Colonic mucosa (tissue), 4 donors: ENCODE measurements around the gene RAPGEF4. TPM values are rescaled to one million over a fixed set of nuclear protein-coding genes. Genes with fewer than 3 reads are reported as not detected.

Experiments
- DNase-seq: peaks from one replicate; pipeline ENCODE4 v3.0.0-alpha.2; 2020
- H3K27ac ChIP-seq: fragments of 200-600 bp; one replicate; pipeline ENCODE4 v1.8.0; 2021
- H3K27me3 ChIP-seq: fragments of 200-600 bp; one replicate; pipeline ENCODE4 v1.8.0; 2021
- H3K36me3 ChIP-seq: fragments of 200-600 bp; one replicate; pipeline ENCODE4 v1.8.0; 2021
- H3K4me1 ChIP-seq: fragments of 200-600 bp; one replicate; pipeline ENCODE4 v1.8.0; 2021; ENCODE audit warnings: mild to moderate bottlenecking
- H3K4me3 ChIP-seq: fragments of 200-600 bp; one replicate; pipeline ENCODE4 v1.8.0; 2021
- H3K9ac ChIP-seq, 2 donors: one replicate each; pipeline ENCODE4 v1.7.0; 2013; ENCODE audit warnings: control low read depth in 2 of 2, low read depth in 2 of 2, low read length in 2 of 2
- H3K9me3 ChIP-seq: fragments of 200-600 bp; one replicate; pipeline ENCODE4 v1.8.0; 2021
- intact Hi-C: fragments of 100-400 bp; cut with DNase I; formaldehyde crosslinking; loops from one replicate; pipeline ENCODE4 v1.14.1; 2022
- total RNA-seq, 2 donors: library from RNA; stranded (reverse); fragmentation: NEBNext Ultra II Directional in 1 of 2; extraction: Animal tissue kit (Norgen Biotek cat#: 25700) in 1 of 2; gene quantifications; one replicate each; pipeline ENCODE4 v1.2.1, GENCODE V29; 2021
- TF ChIP-seq, protein P1 (sequence below): fragments of 200-600 bp; IDR thresholded peaks from one replicate; pipeline ENCODE4 v1.8.0; 2022; ENCODE audit warnings: antibody characterized with exemption, mild to moderate bottlenecking
- donor health status: healthy.
- donor health status: DM: no; HTN: no; CAD: no.
- donor health status: DM: no; HTN: no; CAD: no.

The RAPGEF4 gene
- total RNA-seq, 2 donors from 2014 or later: 1.3 to 1.5 TPM

DNA sequence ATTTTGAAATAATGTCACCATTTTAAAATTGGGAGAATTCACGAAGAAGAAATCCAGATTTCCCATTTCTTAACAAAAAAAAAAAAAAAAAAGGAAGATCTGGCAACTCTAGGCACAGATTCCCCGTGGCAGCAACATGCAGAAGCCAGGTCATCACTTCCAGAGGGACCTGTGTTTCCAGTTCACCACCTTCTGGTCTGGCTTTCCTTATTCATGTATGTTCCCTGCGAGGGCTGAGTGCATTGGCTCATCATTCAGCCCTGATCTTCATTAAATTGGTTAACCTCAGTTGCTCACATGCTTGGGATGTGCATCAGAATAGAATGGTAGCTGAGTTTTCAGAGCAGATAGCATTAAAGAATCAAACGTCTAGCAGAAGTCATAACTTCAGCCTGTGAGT lies 315.0 kb downstream of the RAPGEF4 start:
- Histone ChIP-seq H3K36me3 (no peaks in the 10 kb centered on the region), H3K9ac (no peak overlapping the region), H3K9me3 (no peaks in the 10 kb centered on the region), H3K4me3 (no peak overlapping the region), H3K4me1 (no peaks in the 10 kb centered on the region), H3K27me3 (no peaks in the 10 kb centered on the region), H3K27ac (no peak overlapping the region)
- TF ChIP-seq, protein P1, sequence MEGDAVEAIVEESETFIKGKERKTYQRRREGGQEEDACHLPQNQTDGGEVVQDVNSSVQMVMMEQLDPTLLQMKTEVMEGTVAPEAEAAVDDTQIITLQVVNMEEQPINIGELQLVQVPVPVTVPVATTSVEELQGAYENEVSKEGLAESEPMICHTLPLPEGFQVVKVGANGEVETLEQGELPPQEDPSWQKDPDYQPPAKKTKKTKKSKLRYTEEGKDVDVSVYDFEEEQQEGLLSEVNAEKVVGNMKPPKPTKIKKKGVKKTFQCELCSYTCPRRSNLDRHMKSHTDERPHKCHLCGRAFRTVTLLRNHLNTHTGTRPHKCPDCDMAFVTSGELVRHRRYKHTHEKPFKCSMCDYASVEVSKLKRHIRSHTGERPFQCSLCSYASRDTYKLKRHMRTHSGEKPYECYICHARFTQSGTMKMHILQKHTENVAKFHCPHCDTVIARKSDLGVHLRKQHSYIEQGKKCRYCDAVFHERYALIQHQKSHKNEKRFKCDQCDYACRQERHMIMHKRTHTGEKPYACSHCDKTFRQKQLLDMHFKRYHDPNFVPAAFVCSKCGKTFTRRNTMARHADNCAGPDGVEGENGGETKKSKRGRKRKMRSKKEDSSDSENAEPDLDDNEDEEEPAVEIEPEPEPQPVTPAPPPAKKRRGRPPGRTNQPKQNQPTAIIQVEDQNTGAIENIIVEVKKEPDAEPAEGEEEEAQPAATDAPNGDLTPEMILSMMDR: no peak
- no peak for DNase-seq
- intact Hi-C loops: no loop called here

DNA sequence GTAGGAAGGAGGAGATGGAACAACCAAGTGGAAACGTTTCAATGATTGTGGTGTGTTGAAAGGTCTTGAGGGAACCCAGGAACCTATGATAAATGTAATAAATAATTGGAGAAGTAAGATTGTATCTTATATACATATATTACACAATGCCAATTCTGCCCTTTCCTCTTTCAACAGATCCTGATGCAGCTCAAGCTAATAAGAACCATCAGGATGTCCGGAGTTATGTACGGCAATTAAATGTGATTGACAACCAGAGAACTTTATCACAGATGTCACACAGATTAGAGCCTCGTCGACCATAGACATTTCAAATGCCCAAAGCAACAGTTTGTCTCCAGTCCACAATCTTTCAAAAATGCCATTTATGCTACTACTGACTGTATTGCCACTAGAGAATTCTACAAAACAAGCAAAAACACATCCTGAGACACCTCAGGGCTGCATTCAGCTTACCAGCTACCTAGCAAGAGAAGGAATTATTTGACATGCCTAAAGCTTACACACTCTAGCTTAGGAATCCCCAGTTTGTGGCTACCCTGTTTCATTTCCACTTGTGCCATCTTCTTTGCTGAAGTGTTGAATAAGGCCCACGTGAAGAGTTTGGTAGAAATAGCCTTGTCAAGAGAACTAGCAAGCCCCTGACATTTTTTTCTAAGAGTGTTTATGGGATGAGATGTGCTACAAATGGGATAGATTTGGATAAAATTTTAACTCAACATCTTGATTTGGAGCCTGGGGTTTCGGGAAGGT lies 316.0 kb downstream of the RAPGEF4 start:
- Histone ChIP-seq H3K9me3 (no peaks in the 10 kb centered on the region), H3K4me3 (no peak overlapping the region), H3K27me3 (no peaks in the 10 kb centered on the region), H3K9ac (no peak overlapping the region), H3K36me3 (no peaks in the 10 kb centered on the region), H3K27ac (no peak overlapping the region), H3K4me1 (no peaks in the 10 kb centered on the region)
- DNase-seq: no peak
- intact Hi-C loops: no loop called here
- TF ChIP-seq, protein P1: no peak

DNA sequence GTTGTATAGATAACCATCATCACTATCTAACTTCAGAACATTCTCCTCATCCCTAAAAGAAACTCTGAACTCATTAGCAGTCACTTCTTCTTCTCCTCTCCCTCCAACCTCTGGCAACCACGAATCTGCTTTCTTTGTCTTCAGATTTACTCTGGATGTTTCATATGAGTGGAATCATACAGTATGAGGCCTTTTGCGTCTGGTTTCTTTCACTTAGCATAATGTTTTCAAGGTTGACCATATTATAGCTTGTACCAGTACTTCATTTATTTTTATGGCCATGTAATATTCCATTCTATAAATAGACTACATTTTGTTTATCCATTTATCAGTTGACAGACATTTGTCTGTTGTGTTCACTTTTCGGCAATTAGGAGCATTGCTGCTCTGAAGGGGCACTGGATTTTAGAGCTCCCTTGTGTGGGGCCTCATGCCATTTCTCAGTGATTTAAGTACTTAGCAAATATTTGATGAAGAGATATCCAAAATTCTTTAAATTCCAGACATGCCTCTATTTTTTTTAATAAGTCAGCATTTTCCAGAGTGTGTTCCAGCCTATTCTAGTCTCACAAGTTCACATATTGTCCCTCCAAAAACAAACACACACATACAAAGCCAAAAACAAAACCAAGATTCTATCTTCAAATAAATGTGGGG lies 317.5 kb downstream of the RAPGEF4 start:
- Histone ChIP-seq H3K9me3 (no peaks in the 10 kb centered on the region), H3K9ac (no peak overlapping the region), H3K4me3 (no peak overlapping the region), H3K36me3 (no peaks in the 10 kb centered on the region), H3K27ac (no peak overlapping the region), H3K27me3 (no peaks in the 10 kb centered on the region), H3K4me1 (no peaks in the 10 kb centered on the region)
- intact Hi-C loops: no loop called here
- no peak for DNase-seq
- TF ChIP-seq, protein P1: no peak

DNA sequence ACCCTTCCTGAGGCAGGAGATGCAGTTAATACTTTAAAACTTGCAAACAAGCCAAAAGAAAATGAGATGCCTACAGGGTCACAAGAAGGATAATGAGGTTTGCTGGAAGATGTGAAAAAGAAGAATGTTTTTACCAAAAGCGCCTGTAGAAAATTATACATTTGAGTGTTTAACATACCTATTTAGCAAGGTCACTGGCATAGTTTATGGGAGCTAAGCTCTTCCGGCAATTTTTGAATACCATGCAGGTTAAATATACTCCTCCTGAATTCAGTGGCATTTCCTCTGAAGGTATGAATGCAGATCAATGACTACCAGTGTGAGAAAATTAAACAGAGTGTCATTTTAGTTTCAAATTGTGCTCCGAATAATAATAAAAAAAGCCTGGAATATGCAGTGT lies 318.8 kb downstream of the RAPGEF4 start:
- TF ChIP-seq, protein P1: no peak
- no peaks in the 10 kb centered on the region for H3K36me3 ChIP-seq
- H3K9me3 ChIP-seq: no peaks in the 10 kb centered on the region
- no peak overlapping the region for H3K4me3 ChIP-seq
- no peaks in the 10 kb centered on the region for H3K27me3 ChIP-seq
- no peak for DNase-seq
- H3K27ac ChIP-seq: no peak overlapping the region
- no peaks in the 10 kb centered on the region for H3K4me1 ChIP-seq
- no peak overlapping the region for H3K9ac ChIP-seq
- intact Hi-C loops: no loop called here

DNA sequence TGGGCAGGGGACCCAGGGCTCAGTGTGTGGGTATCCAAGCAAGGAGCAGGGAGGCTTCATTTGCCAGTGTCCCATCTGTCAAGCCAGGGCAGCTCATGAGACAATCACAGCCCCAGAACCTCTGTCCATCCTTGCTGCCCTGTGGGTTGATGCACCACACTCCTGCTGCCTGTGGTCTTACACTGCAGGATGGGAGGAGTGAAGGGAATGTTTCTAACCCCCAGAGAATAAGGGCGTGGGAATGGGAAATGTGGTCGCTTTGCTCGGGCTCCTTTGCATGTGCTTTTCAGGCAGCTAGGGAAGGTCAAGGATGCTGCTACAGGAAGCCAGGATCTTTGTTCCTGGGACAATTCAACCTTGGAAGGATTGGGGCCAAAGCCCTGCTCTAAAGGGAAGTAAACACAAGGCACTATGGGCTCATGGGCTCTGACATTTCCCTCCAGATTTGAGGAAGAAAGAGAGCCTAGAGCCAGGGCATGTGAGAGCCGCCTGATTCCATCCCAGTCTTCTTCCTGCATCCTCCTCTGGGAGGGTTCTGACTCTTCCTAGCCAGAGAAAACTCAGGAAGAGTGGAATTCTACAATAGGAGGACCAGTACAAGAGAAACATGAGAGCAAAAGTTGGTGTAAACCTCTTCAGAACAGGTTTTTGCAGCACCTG lies 321.2 kb downstream of the RAPGEF4 start:
- Histone ChIP-seq H3K9ac (no peak overlapping the region), H3K9me3 (no peaks in the 10 kb centered on the region), H3K4me3 (no peak overlapping the region), H3K4me1 (no peaks in the 10 kb centered on the region), H3K36me3 (no peaks in the 10 kb centered on the region), H3K27ac (no peak overlapping the region), H3K27me3 (no peaks in the 10 kb centered on the region)
- intact Hi-C loops: no loop called here
- no peak for DNase-seq
- TF ChIP-seq, protein P1: no peak
